ENCODE measurements around the gene TRIM63. TPM values are rescaled to one million over a fixed set of nuclear protein-coding genes. Genes with fewer than 3 reads are reported as not detected.

Gene TRIM63
- total and polyA plus RNA-seq, 9 of the 15 experiments (the other 6 are each of a cell fraction or from before 2014, with no cell fraction given) = 0.08 to 0.57 (median 0.36) TPM

DNA sequence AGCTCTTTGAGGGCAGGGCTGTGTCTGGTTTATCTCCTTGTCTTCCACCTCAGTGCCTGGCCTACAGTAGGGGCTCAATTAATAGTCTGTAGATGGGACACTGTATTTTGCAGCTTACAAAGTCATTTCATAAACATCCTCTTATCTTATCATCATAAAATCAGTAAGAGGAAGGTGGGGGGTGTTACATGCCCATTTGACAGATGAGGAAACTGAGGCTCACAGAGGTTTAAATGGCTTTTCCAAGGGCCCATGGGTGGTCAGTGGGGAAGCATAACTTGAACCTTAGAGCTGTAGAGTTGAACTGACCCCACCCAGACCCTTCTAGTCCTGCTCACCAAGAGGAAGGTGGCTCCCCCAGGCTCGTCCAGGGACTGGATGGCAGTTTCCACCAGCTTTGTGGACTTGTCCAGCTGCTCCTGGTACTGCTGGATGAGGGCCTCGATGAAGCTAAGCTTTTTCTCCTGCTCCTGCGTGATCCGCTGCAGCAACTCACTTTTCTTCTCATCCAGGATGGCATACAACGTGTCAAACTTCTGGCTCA is 9.3 kb downstream of the TRIM63 start (continued):
- TF ChIP-seq CHCHD3 (CRISPR knock-in tag; IDR thresholded peaks at IDR 0.05) (no peak), E2F1 (CRISPR knock-in tag; IDR thresholded peaks at IDR 0.05) (no peak), MEF2A (IDR thresholded peaks at IDR 0.05; ENCODE audit: control insufficient read depth, low read depth, low read length) (no peak), RCOR1 (IDR thresholded peaks at IDR 0.05; ENCODE audit: borderline replicate concordance in 1 of 2, low read depth in 2 of 2, low read length in 2 of 2) (peak; percentile 45 to 63; a peak in 3 of 4 replicates), HDAC2 (IDR thresholded peaks at IDR 0.05) (peak; percentile 40; the same call in 1 of the 2 replicates), KDM5B (IDR thresholded peaks at IDR 0.05; ENCODE audit: insufficient replicate concordance, low read depth, low read length) (no peak), PTBP1 (IDR thresholded peaks at IDR 0.05; ENCODE audit: low read depth, low read length) (0 out of 2 replicates have a peak, but pooled peaks have one; percentile 42), ADNP (tag; IDR thresholded peaks at IDR 0.05) (peak; percentile 91), ATF7 (IDR thresholded peaks at IDR 0.05) (no peak), ZNF253 (CRISPR knock-in tag; conservative IDR thresholded peaks at IDR 0.05) (no peak), CBX1 (IDR thresholded peaks at IDR 0.05; ENCODE audit: low read depth) (peak; percentile 64; the same call in 1 of the 2 replicates), EHMT2 (IDR thresholded peaks at IDR 0.05) (no peak), ZNF133 (CRISPR knock-in tag; IDR thresholded peaks at IDR 0.05) (no peak), HSF4 (CRISPR knock-in tag; IDR thresholded peaks at IDR 0.05; ENCODE audit: borderline replicate concordance) (no peak), BRF1 (IDR thresholded peaks at IDR 0.05; ENCODE audit: borderline replicate concordance, extremely low read depth, insufficient read length) (no peak), EGR1 (conservative IDR thresholded peaks at IDR 0.05) (no peak), HDAC8 (tag; IDR thresholded peaks at IDR 0.05) (no peak), ZNF347 (CRISPR knock-in tag; IDR thresholded peaks at IDR 0.05; ENCODE audit: low read depth) (no peak), ZNF695 (CRISPR knock-in tag; IDR thresholded peaks at IDR 0.05) (no peak)
- TF ChIP-seq, protein P1, sequence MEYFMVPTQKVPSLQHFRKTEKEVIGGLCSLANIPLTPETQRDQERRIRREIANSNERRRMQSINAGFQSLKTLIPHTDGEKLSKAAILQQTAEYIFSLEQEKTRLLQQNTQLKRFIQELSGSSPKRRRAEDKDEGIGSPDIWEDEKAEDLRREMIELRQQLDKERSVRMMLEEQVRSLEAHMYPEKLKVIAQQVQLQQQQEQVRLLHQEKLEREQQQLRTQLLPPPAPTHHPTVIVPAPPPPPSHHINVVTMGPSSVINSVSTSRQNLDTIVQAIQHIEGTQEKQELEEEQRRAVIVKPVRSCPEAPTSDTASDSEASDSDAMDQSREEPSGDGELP (CRISPR knock-in tag; IDR thresholded peaks at IDR 0.05; ENCODE audit: borderline replicate concordance) = no peak
- TF ChIP-seq, protein P2, sequence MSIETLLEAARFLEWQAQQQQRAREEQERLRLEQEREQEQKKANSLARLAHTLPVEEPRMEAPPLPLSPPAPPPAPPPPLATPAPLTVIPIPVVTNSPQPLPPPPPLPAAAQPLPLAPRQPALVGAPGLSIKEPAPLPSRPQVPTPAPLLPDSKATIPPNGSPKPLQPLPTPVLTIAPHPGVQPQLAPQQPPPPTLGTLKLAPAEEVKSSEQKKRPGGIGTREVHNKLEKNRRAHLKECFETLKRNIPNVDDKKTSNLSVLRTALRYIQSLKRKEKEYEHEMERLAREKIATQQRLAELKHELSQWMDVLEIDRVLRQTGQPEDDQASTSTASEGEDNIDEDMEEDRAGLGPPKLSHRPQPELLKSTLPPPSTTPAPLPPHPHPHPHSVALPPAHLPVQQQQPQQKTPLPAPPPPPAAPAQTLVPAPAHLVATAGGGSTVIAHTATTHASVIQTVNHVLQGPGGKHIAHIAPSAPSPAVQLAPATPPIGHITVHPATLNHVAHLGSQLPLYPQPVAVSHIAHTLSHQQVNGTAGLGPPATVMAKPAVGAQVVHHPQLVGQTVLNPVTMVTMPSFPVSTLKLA (conservative IDR thresholded peaks at IDR 0.05) = no peak
- TF ChIP-seq, protein P3, sequence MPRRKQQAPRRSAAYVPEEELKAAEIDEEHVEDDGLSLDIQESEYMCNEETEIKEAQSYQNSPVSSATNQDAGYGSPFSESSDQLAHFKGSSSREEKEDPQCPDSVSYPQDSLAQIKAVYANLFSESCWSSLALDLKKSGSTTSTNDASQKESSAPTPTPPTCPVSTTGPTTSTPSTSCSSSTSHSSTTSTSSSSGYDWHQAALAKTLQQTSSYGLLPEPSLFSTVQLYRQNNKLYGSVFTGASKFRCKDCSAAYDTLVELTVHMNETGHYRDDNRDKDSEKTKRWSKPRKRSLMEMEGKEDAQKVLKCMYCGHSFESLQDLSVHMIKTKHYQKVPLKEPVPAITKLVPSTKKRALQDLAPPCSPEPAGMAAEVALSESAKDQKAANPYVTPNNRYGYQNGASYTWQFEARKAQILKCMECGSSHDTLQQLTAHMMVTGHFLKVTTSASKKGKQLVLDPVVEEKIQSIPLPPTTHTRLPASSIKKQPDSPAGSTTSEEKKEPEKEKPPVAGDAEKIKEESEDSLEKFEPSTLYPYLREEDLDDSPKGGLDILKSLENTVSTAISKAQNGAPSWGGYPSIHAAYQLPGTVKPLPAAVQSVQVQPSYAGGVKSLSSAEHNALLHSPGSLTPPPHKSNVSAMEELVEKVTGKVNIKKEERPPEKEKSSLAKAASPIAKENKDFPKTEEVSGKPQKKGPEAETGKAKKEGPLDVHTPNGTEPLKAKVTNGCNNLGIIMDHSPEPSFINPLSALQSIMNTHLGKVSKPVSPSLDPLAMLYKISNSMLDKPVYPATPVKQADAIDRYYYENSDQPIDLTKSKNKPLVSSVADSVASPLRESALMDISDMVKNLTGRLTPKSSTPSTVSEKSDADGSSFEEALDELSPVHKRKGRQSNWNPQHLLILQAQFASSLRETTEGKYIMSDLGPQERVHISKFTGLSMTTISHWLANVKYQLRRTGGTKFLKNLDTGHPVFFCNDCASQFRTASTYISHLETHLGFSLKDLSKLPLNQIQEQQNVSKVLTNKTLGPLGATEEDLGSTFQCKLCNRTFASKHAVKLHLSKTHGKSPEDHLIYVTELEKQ (CRISPR knock-in tag; IDR thresholded peaks at IDR 0.05) = no peak
